PFSK-1 (cell line): ENCODE measurements around the gene ZNF469.

Experiments used
- FOXP2 ChIP-seq: optimal IDR thresholded peaks from 2 replicates; pipeline ENCODE3; 2011; ENCODE audit warnings: borderline replicate concordance, control low read depth, inconsistent platforms; ENCODE audit not compliant: insufficient read depth; ENCODE audit errors: extremely low read length, extremely low read depth
- POLR2AphosphoS5 ChIP-seq: IDR thresholded peaks from 2 replicates; pipeline ENCODE4 v1.6.1; 2012; ENCODE audit warnings: low read depth, mild to moderate bottlenecking, control low read depth, low read length, moderate library complexity
- REST ChIP-seq, 2 experiments: IDR thresholded peaks; 2 replicates each; pipeline versions ENCODE4 v1.6.1 to v1.8.0; 2011 to 2012; ENCODE audit warnings: low read depth in 2 of 2, low read length in 2 of 2, control low read depth in 1 of 2, inconsistent platforms in 1 of 2, mild to moderate bottlenecking in 1 of 2, moderate library complexity in 1 of 2; ENCODE audit not compliant: insufficient read depth in 1 of 2
- SIN3A ChIP-seq: IDR thresholded peaks from 2 replicates; pipeline ENCODE4 v1.6.1; 2012; ENCODE audit warnings: mild to moderate bottlenecking, low read length, moderate library complexity, borderline replicate concordance; ENCODE audit not compliant: insufficient read depth
- TAF1 ChIP-seq: IDR thresholded peaks from 2 replicates; pipeline ENCODE4 v1.6.1; 2012; ENCODE audit warnings: low read length, control low read depth, borderline replicate concordance; ENCODE audit not compliant: insufficient read depth

ZNF469 gene

GRCh38 chr16:88381820-88382451, 823 bp upstream of the ZNF469 start:
- no peak for TF ChIP-seq SIN3A
- no peak for TF ChIP-seq FOXP2
- TF ChIP-seq TAF1 = no peak

- TF ChIP-seq TAF1 (no peak), SIN3A (no peak), REST (IDR thresholded peaks at IDR 0.05; ENCODE audit: insufficient read depth in 1 of 2, low read depth in 2 of 2, low read length in 2 of 2) (no peak), FOXP2 (no peak), POLR2AphosphoS5 (no peak)
These were observed 852 bp downstream of the ZNF469 start for GRCh38 chr16:88383401-88384221.

- TF ChIP-seq FOXP2 = no peak
- TF ChIP-seq TAF1 = no peak
- TF ChIP-seq REST (IDR thresholded peaks at IDR 0.05; ENCODE audit: insufficient read depth in 1 of 2, low read depth in 2 of 2, low read length in 2 of 2) = no peak
- no peak for TF ChIP-seq POLR2AphosphoS5
- no peak for TF ChIP-seq SIN3A
These were observed 1.7 kb downstream of the ZNF469 start for GRCh38 chr16:88384222-88385111.

- TF ChIP-seq REST (IDR thresholded peaks at IDR 0.05; ENCODE audit: insufficient read depth in 1 of 2, low read depth in 2 of 2, low read length in 2 of 2) (no peak), POLR2AphosphoS5 (no peak)
These were observed 2.4 kb downstream of the ZNF469 start for GRCh38 chr16:88385112-88385594.
